B cell (primary cell): ENCODE results near the gene KIAA0753. TPM values are rescaled to one million over a fixed set of nuclear protein-coding genes. Genes with fewer than 3 reads are reported as not detected.

Experiments
- ATAC-seq: fragments of 200-7000 bp; cut with Tn5 transposase; one replicate; pipeline ENCODE4 v1.10.0; 2021; ENCODE audit warnings: low read depth, mild to moderate bottlenecking, moderate number of reproducible peaks, moderate library complexity
- CTCF ChIA-PET: fragments of 350-600 bp; sonication (Branson Sonifier 250); formaldehyde crosslinking; loops from one replicate; lab custom pipeline; 2021; ENCODE audit warnings: antibody characterized with exemption, inconsistent platforms; lab: Charles Lee
- POLR2A ChIA-PET: fragments of 350-600 bp; sonication (Branson Sonifier 250); formaldehyde crosslinking; loops from one replicate; lab custom pipeline; 2021; ENCODE audit warnings: antibody characterized with exemption; lab: Charles Lee
- DNase-seq: peaks from one replicate; pipeline ENCODE4 v3.0.0; 2013
- H2AFZ ChIP-seq: 2 replicates; pipeline ENCODE4 v1.6.1; 2012; ENCODE audit warnings: mild to moderate bottlenecking, low read depth, low read length; ENCODE audit not compliant: insufficient read depth, poor library complexity, severe bottlenecking
- H3K27ac ChIP-seq, 2 donors: 1 replicate in 1 of 2; 2 replicates in 1 of 2; pipeline ENCODE4 v1.5.1; 2012 to 2013; ENCODE audit warnings: low read length in 2 of 2, mild to moderate bottlenecking in 2 of 2, moderate library complexity in 1 of 2
- H3K27me3 ChIP-seq, 4 experiments: fragments of 200-600 bp in 1 of 4; sonication (generic) in 1 of 4; replicated peaks in 1 of 4; 1 replicate in 2 of 4; 2 replicates in 2 of 4; pipeline versions ENCODE4 v1.6.1 to v1.7.0; 2013 to 2016; ENCODE audit warnings: low read length in 3 of 4, mild to moderate bottlenecking in 2 of 4, mixed read lengths in 1 of 4, moderate library complexity in 1 of 4; ENCODE audit not compliant: insufficient read depth in 4 of 4, control insufficient read depth in 3 of 4; ENCODE audit errors: control extremely low read depth in 1 of 4
- H3K36me3 ChIP-seq, 2 experiments: replicated peaks in 1 of 2; 1 replicate in 1 of 2; 2 replicates in 1 of 2; pipeline versions ENCODE4 v1.6.1 to v1.7.1; 2013; ENCODE audit warnings: low read length in 1 of 2; ENCODE audit not compliant: insufficient read depth in 2 of 2, control insufficient read depth in 1 of 2; ENCODE audit errors: control extremely low read depth in 1 of 2, extremely low read depth in 1 of 2
- H3K4me1 ChIP-seq, 2 donors: fragments of 200-600 bp in 1 of 2; sonication (generic) in 1 of 2; 1 replicate in 1 of 2; 2 replicates in 1 of 2; pipeline versions ENCODE4 v1.5.1 to v1.6.1; 2013 to 2017; ENCODE audit warnings: low read length in 2 of 2; ENCODE audit not compliant: control insufficient read depth in 2 of 2, insufficient read depth in 2 of 2
- H3K4me2 ChIP-seq: replicated peaks from 2 replicates; pipeline ENCODE3; 2012; ENCODE audit warnings: mild to moderate bottlenecking, low read depth, low read length; ENCODE audit not compliant: poor library complexity, severe bottlenecking
- H3K4me3 ChIP-seq, 5 experiments: fragments of 200-600 bp in 1 of 5; sonication (generic) in 1 of 5; 1 replicate in 3 of 5; 2 replicates in 2 of 5; pipeline versions ENCODE4 v1.5.1 to v1.7.0; 2011 to 2016; ENCODE audit warnings: low read length in 4 of 5, mild to moderate bottlenecking in 4 of 5, low read depth in 2 of 5, control low read depth in 1 of 5, moderate library complexity in 1 of 5; ENCODE audit not compliant: insufficient read depth in 1 of 5; ENCODE audit errors: control extremely low read depth in 1 of 5, extremely low read depth in 1 of 5
- H3K79me2 ChIP-seq: fragments of 200-600 bp; sonication (generic); one replicate; pipeline ENCODE4 v1.6.0; 2016; ENCODE audit warnings: low read length; ENCODE audit not compliant: control insufficient read depth, insufficient read depth
- H3K9ac ChIP-seq: fragments of 200-600 bp; sonication (generic); 2 replicates; pipeline ENCODE4 v1.6.1; 2017; ENCODE audit warnings: mild to moderate bottlenecking, low read length, moderate library complexity
- H3K9me3 ChIP-seq, 3 donors: one replicate each; pipeline versions ENCODE4 v1.6.1 to v1.7.1; 2013; ENCODE audit warnings: low read length in 2 of 3; ENCODE audit not compliant: control insufficient read depth in 2 of 3, insufficient read depth in 1 of 3; ENCODE audit errors: control extremely low read depth in 1 of 3
- H4K20me1 ChIP-seq: 2 replicates; pipeline ENCODE4 v1.6.0; 2012; ENCODE audit warnings: mild to moderate bottlenecking, low read length; ENCODE audit not compliant: insufficient read depth, control insufficient read depth, poor library complexity, severe bottlenecking
- H3K27ac Mint-ChIP-seq: one replicate; pipeline ENCODE4 v1.8.0; 2021; ENCODE audit warnings: mixed read lengths
- H3K27me3 Mint-ChIP-seq: one replicate; pipeline ENCODE4 v1.8.0; 2021; ENCODE audit warnings: mixed read lengths
- H3K4me1 Mint-ChIP-seq: one replicate; pipeline ENCODE4 v1.8.0; 2021; ENCODE audit warnings: mixed read lengths
- H3K4me3 Mint-ChIP-seq: one replicate; pipeline ENCODE4 v1.8.0; 2021; ENCODE audit warnings: mixed read lengths
- H3K9me3 Mint-ChIP-seq: one replicate; pipeline ENCODE4 v1.8.0; 2022; ENCODE audit warnings: mixed read lengths; ENCODE audit not compliant: insufficient read depth
- EZH2 ChIP-seq: IDR thresholded peaks from 2 replicates; pipeline ENCODE4 v1.6.1; 2012; ENCODE audit warnings: borderline replicate concordance, low read depth, mild to moderate bottlenecking, moderate library complexity, low read length; ENCODE audit not compliant: insufficient read depth, poor library complexity, severe bottlenecking
- WGBS: methylation state at CpG from one replicate; pipeline ENCODE4 v1.1.5; 2013; ENCODE audit warnings: missing lambda C conversion rate; ENCODE audit not compliant: insufficient coverage; 5-methylcytosine and 5-hydroxymethylcytosine counted together
- intact Hi-C: fragments of 100-400 bp; cut with micrococcal nuclease; formaldehyde crosslinking; loops from one replicate; pipeline ENCODE4 v1.10.0; 2022
- polyA plus RNA-seq: library from polyadenylated mRNA; depleted of rRNA; stranded (reverse); fragments of >200 nt; gene quantifications from 2 replicates; pipeline ENCODE4 v1.2.3, GENCODE V29; 2012
- total RNA-seq, 2 donors: library from RNA; stranded (reverse); fragments of 120-200 nt in 1 of 2; gene quantifications; 1 replicate in 1 of 2; 2 replicates in 1 of 2; pipeline versions ENCODE4 v1.2.3 to v1.2.4, GENCODE V29; 2013 to 2022
- TF ChIP-seq, protein P1 (sequence below): fragments of 200-600 bp; IDR thresholded peaks from one replicate; pipeline ENCODE4 v1.8.0; 2022; ENCODE audit warnings: antibody characterized with exemption, mild to moderate bottlenecking

The KIAA0753 gene
- total and polyA plus RNA-seq, 2 donors (not counting 1 experiment from before 2014, with no cell fraction given): 6.3 to 29.1 TPM

DNA sequence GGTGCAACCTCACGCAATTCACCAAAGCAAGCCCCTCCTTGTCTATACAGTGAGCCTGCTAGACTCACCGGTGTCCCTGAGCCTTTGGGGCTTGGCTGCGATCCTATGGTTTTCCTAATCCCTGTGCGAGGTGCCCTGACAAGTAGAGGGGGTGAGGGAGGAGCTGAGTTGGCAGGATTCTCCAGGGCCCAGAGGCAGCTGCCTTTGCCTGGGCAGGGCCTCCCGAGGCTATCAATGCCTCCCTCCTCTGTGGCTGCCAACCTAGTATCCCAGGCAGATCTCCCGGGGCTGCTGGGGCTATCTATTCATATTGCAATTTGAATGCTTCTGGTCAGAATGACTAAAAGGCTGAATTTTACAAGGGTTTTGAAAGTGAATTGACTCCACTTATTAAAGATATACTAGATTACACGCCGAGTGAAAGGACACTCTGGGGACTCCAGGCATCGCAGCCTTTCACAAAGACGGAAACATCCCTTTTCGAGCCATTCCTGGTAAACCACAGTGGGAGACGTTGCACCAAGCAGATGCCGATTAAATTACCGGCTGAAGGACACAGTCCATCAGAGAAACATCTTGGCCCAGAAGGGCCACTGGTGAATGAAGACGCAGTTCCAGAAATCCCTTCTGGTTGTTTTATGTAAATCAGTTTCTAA, 72.9 kb downstream of the KIAA0753 start:
- no peak overlapping the region for H2AFZ ChIP-seq
- TF ChIP-seq EZH2: no peak
- TF ChIP-seq, protein P1, sequence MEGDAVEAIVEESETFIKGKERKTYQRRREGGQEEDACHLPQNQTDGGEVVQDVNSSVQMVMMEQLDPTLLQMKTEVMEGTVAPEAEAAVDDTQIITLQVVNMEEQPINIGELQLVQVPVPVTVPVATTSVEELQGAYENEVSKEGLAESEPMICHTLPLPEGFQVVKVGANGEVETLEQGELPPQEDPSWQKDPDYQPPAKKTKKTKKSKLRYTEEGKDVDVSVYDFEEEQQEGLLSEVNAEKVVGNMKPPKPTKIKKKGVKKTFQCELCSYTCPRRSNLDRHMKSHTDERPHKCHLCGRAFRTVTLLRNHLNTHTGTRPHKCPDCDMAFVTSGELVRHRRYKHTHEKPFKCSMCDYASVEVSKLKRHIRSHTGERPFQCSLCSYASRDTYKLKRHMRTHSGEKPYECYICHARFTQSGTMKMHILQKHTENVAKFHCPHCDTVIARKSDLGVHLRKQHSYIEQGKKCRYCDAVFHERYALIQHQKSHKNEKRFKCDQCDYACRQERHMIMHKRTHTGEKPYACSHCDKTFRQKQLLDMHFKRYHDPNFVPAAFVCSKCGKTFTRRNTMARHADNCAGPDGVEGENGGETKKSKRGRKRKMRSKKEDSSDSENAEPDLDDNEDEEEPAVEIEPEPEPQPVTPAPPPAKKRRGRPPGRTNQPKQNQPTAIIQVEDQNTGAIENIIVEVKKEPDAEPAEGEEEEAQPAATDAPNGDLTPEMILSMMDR: no peak
- ChIA-PET CTCF (no interaction called here), POLR2A (no interaction called here)
- Mint-ChIP-seq H3K27me3 (peaks cover 21% of the 10 kb centered on the region), H3K9me3 (no peaks in the 10 kb centered on the region), H3K4me3 (no peak overlapping the region), H3K4me1 (no peaks in the 10 kb centered on the region), H3K27ac (no peak overlapping the region)
- H3K4me3 ChIP-seq: no peak overlapping the region
- H3K4me2 ChIP-seq: no peak overlapping the region
- intact Hi-C loops: no loop called here
- H3K27me3 ChIP-seq: no peaks in the 10 kb centered on the region
- no peaks in the 10 kb centered on the region for H3K9me3 ChIP-seq
- H3K79me2 ChIP-seq: no peaks in the 10 kb centered on the region
- DNase-seq (no peak), ATAC-seq (no peak)
- WGBS: 95% methylated on average over 10 of the region's 15 CpGs
- H3K9ac ChIP-seq: no peak overlapping the region
- H3K36me3 ChIP-seq: no peaks in the 10 kb centered on the region
- no peak overlapping the region for H3K27ac ChIP-seq
- H3K4me1 ChIP-seq: no peaks in the 10 kb centered on the region
- no peaks in the 10 kb centered on the region for H4K20me1 ChIP-seq

DNA sequence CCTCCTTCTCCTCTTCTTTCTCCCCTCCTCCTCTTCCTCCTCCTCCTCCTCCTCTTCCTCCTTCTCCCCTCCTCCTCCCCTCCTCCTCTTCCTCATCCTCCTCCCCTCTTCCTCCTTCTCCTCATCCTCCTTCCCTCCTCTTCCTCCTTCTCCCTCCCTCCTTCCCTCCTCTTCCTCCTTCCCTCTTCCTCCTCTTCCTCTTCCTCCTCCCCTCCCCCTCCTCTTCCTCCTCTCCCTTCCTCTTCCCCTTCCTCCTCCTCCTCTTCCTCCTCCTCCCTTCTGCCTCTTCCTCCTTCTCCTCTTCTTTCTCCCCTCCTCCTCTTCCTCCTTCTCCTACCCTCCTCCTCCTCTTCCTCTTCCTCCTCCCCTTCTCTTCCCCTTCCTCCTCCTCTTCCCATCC, 79.1 kb downstream of the KIAA0753 start:
- no peak overlapping the region for H3K4me2 ChIP-seq
- H3K27me3 Mint-ChIP-seq: peaks cover 52% of the 10 kb centered on the region
- peaks cover 4 to 5% of the 10 kb centered on the region in 2 donors for H3K4me1 ChIP-seq
- no peak for DNase-seq
- no peaks in the 10 kb centered on the region for H4K20me1 ChIP-seq
- TF ChIP-seq, protein P1: no peak
- no peak for TF ChIP-seq EZH2
- peaks cover 0 to 21% (median 12%) of the 10 kb centered on the region in 4 experiments for H3K27me3 ChIP-seq
- no peak overlapping the region for H3K4me3 ChIP-seq
- no peaks in the 10 kb centered on the region for H3K79me2 ChIP-seq
- no peak for ATAC-seq
- no peaks in the 10 kb centered on the region for H3K9me3 Mint-ChIP-seq
- no peaks in the 10 kb centered on the region for H3K9me3 ChIP-seq
- CTCF ChIA-PET: no interaction called here
- no peak overlapping the region for H3K4me3 Mint-ChIP-seq
- peaks cover 9% of the 10 kb centered on the region for H3K4me1 Mint-ChIP-seq
- H2AFZ ChIP-seq: no peak overlapping the region
- POLR2A ChIA-PET: no interaction called here
- H3K27ac Mint-ChIP-seq: no peak overlapping the region
- H3K27ac ChIP-seq: no peak overlapping the region
- H3K36me3 ChIP-seq: no peaks in the 10 kb centered on the region
- H3K9ac ChIP-seq: no peak overlapping the region
- intact Hi-C loops: no loop called here
